ENCODE data around the gene FNBP1. TPM values are rescaled to one million over a fixed set of nuclear protein-coding genes. Genes with fewer than 3 reads are reported as not detected.

The FNBP1 gene
- total RNA-seq: 47.3 and 48.4 TPM in 2 replicates
- long read RNA-seq, partial matches to known transcripts: 0 of 8 reads
- long read RNA-seq, other reads (novel, unspliced or antisense): 8 of 8 reads

DNA sequence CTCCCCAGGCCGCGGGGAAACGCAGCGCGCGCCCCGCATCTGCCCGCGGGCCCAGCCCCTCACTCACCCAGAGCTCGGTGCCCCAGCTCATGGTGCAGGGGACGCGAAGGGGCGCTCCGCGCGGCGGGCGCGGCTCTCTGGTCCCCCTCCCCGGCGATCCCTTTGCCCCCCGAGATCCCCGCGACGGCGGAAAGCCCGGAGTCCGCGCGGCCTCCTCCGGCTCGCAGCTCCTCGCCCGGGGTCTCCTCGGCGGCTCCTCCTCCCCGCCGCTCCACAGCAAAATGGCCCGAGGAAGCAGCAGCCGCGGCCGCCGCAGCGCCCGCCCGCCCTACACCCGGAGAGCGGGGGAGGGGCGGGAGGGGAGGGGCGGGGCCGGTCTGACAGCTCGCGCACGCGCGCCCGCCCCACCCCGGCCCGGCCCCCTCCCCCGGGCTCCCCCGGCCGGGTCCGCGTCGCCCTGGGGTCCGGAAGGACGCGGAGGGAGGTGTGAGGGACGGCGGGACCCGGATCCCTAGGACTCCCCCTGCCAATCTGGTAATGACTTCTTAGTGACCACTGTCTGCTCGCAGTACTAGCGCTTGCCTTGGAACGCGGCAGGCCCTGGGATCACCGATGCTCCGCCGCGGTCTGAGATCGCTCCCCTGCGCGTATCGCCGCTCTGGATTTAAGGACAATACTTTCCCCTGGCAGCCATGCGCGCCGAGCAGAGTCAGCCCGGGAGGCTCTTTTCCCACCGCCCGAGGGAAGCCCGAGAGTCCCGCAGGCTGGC is at the start of gene FNBP1:
TSS of gene FNBP1 (minus strand) at position 305 of the 769 bp plus-strand sequence. CDS start at position 91, 214 bp downstream.
- peak; percentile 74 for DNase-seq (ENCODE audit: low read depth, low spot score)
- Mint-ChIP-seq H3K9me3 (no peaks in the 10 kb centered on the region), H3K36me3 (ENCODE audit: low read depth) (no peaks in the 10 kb centered on the region), H3K4me1 (peaks cover 38% of the 10 kb centered on the region), H3K27me3 (ENCODE audit: low read depth) (peaks cover 8% of the 10 kb centered on the region), H3K4me3 (peak within 1 kb of the TSS; percentile 98), H3K27ac (ENCODE audit: unreplicated experiment) (peak within 1 kb of the TSS; percentile 99)
- TF ChIP-seq, protein P1, sequence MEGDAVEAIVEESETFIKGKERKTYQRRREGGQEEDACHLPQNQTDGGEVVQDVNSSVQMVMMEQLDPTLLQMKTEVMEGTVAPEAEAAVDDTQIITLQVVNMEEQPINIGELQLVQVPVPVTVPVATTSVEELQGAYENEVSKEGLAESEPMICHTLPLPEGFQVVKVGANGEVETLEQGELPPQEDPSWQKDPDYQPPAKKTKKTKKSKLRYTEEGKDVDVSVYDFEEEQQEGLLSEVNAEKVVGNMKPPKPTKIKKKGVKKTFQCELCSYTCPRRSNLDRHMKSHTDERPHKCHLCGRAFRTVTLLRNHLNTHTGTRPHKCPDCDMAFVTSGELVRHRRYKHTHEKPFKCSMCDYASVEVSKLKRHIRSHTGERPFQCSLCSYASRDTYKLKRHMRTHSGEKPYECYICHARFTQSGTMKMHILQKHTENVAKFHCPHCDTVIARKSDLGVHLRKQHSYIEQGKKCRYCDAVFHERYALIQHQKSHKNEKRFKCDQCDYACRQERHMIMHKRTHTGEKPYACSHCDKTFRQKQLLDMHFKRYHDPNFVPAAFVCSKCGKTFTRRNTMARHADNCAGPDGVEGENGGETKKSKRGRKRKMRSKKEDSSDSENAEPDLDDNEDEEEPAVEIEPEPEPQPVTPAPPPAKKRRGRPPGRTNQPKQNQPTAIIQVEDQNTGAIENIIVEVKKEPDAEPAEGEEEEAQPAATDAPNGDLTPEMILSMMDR (conservative IDR thresholded peaks at IDR 0.05): no peak

DNA sequence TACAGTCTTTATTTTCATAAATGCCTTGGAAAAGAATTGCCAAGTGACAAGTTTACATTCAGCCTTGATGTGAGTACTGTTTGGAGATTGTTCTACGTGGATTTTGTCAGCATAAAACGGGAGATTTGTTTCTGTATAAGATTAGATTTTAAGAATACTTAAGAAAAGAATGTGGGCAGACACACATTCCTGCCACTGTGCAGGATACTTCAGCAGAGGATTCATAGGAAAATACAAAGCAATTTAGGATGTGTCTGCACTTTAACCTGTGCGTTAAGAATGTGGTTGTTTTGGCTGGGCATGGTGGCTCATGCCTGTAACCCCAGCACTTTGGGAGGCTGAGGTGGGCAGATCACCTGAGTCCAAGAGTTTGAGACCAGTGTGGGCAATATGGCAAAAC is 47.9 kb upstream of the FNBP1 start:
- no peaks in the 10 kb centered on the region for H3K27me3 Mint-ChIP-seq (ENCODE audit: low read depth)
- peaks cover 16% of the 10 kb centered on the region for H3K4me1 Mint-ChIP-seq
- H3K27ac Mint-ChIP-seq (ENCODE audit: unreplicated experiment): no peak overlapping the region
- no peaks in the 10 kb centered on the region for H3K9me3 Mint-ChIP-seq
- TF ChIP-seq, protein P1 (conservative IDR thresholded peaks at IDR 0.05): peak; percentile 27
- peaks cover 18% of the 10 kb centered on the region for H3K36me3 Mint-ChIP-seq (ENCODE audit: low read depth)
- H3K4me3 Mint-ChIP-seq: no peak overlapping the region
- no peak for DNase-seq (ENCODE audit: low read depth, low spot score)

DNA sequence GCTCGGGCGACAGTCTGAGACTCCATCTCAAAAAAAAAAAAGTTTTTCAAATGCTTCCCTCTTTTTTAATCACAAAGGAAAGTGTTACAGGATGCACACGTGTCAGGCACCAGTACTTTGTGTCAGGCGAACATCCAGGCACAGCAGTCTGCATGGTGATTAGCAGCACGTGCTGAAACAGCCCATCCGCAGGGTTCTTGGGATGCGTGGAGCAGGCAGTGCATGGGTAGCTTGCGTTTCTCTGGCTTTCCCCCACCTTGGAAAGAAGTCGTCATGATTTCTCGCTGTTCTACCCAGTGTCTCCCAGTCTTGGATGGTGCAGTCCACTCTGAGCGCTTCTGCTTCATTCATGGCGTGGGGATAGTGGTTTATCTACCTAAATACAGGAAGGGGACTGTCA is 46.2 kb upstream of the FNBP1 start:
- H3K27me3 Mint-ChIP-seq (ENCODE audit: low read depth): no peaks in the 10 kb centered on the region
- TF ChIP-seq, protein P1 (conservative IDR thresholded peaks at IDR 0.05): no peak
- H3K9me3 Mint-ChIP-seq: no peaks in the 10 kb centered on the region
- no peak for DNase-seq (ENCODE audit: low read depth, low spot score)
- H3K36me3 Mint-ChIP-seq (ENCODE audit: low read depth): peaks cover 11% of the 10 kb centered on the region
- H3K4me1 Mint-ChIP-seq: peaks cover 16% of the 10 kb centered on the region
- H3K4me3 Mint-ChIP-seq: no peak overlapping the region
- no peak overlapping the region for H3K27ac Mint-ChIP-seq (ENCODE audit: unreplicated experiment)

DNA sequence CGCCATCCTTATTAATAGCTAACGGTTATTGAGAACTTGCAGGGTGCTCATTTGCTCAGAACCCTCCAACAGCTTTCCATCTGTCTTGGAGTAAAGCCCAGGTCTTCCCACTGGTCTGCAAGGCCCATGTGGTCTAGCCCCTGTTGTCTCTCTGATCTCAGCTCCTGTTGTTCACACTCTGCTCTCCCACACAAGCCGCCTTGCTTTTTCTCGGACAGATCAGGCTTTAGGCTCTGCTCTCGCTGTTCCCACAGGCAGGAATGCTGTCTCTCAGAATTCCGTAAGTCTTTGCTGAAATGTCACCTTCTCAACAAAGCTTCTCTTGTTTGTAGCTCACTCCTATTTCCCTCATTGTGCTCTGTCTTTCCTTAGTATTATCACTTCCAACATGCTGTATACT is 45.1 kb upstream of the FNBP1 start:
- Mint-ChIP-seq H3K4me1 (peaks cover 15% of the 10 kb centered on the region), H3K27ac (ENCODE audit: unreplicated experiment) (no peak overlapping the region), H3K27me3 (ENCODE audit: low read depth) (no peaks in the 10 kb centered on the region), H3K36me3 (ENCODE audit: low read depth) (peaks cover 11% of the 10 kb centered on the region), H3K9me3 (no peaks in the 10 kb centered on the region), H3K4me3 (no peak overlapping the region)
- TF ChIP-seq, protein P1 (conservative IDR thresholded peaks at IDR 0.05): no peak
- DNase-seq (ENCODE audit: low read depth, low spot score): no peak

DNA sequence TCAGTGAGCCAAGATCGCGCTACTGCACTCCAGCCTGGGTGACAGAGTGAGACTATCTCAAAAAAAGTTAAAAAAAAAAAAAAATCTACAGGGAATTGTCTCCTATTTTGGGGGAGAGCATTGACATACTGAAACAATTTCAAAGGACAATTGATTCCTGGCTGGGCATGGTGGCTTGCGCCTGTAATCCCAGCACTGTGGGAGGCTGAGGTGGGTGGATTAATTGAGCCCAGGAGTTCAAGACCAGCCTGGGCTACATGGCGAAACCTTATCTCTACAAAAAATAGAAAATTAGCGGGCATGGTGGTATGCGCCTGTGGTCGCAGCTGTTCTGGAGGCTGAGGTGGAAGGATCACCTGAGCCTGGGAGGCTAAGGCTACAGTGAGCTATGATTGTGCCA is 41.3 kb upstream of the FNBP1 start:
- Mint-ChIP-seq H3K27ac (ENCODE audit: unreplicated experiment) (no peak overlapping the region), H3K4me3 (no peak overlapping the region), H3K36me3 (ENCODE audit: low read depth) (peaks cover 12% of the 10 kb centered on the region), H3K9me3 (no peaks in the 10 kb centered on the region), H3K27me3 (ENCODE audit: low read depth) (no peaks in the 10 kb centered on the region), H3K4me1 (peaks cover 9% of the 10 kb centered on the region)
- TF ChIP-seq, protein P1 (conservative IDR thresholded peaks at IDR 0.05): no peak
- no peak for DNase-seq (ENCODE audit: low read depth, low spot score)

Measured in neural crest cell (in vitro differentiated cells).